ENCODE data around the gene ANHX.

ANHX gene

DNA sequence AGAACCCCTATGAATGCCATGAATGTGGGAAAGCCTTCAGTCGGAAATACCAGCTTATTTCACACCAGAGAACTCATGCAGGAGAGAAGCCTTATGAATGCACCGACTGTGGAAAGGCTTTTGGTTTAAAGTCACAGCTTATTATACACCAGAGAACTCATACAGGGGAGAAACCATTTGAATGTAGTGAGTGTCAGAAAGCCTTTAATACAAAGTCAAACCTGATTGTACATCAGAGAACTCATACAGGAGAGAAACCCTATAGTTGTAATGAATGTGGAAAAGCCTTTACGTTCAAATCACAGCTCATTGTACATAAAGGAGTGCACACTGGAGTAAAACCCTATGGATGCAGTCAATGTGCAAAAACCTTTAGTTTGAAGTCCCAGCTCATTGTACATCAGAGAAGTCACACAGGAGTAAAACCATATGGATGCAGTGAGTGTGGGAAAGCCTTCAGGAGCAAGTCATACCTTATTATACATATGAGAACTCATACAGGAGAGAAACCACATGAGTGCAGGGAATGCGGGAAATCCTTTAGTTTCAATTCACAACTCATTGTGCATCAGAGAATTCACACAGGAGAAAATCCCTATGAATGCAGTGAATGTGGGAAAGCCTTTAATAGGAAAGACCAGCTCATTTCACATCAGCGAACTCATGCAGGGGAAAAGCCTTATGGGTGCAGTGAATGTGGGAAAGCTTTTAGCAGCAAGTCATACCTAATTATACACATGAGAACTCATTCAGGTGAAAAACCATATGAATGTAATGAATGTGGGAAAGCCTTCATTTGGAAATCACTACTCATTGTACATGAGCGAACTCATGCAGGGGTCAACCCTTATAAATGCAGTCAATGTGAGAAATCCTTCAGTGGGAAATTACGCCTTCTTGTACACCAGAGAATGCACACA is 32.1 kb downstream of the ANHX start:
- ATAC-seq, result no peak
- TF ChIP-seq ZNF8 (CRISPR knock-in tag; IDR thresholded peaks at IDR 0.05) (no peak), ZFP30 (CRISPR knock-in tag; IDR thresholded peaks at IDR 0.05) (no peak)

DNA sequence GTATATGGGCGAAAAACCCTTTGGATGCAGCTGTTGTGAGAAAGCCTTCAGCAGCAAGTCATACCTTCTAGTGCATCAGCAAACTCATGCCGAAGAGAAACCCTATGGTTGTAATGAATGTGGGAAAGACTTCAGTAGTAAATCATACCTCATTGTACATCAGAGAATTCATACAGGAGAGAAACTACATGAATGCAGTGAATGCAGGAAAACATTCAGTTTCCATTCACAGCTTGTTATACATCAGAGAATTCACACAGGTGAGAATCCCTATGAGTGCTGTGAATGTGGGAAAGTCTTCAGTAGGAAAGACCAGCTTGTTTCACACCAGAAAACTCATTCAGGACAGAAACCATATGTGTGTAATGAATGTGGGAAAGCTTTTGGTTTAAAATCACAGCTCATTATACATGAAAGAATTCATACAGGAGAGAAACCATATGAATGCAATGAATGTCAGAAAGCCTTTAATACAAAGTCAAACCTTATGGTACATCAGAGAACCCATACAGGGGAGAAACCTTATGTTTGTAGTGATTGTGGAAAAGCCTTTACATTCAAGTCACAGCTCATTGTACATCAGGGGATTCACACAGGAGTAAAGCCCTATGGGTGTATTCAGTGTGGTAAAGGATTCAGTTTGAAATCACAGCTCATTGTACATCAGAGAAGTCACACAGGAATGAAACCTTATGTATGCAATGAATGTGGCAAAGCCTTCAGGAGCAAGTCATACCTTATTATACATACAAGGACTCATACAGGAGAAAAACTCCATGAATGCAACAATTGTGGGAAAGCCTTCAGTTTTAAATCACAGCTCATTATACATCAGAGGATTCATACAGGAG is 33.0 kb downstream of the ANHX start:
- TF ChIP-seq, protein P1, sequence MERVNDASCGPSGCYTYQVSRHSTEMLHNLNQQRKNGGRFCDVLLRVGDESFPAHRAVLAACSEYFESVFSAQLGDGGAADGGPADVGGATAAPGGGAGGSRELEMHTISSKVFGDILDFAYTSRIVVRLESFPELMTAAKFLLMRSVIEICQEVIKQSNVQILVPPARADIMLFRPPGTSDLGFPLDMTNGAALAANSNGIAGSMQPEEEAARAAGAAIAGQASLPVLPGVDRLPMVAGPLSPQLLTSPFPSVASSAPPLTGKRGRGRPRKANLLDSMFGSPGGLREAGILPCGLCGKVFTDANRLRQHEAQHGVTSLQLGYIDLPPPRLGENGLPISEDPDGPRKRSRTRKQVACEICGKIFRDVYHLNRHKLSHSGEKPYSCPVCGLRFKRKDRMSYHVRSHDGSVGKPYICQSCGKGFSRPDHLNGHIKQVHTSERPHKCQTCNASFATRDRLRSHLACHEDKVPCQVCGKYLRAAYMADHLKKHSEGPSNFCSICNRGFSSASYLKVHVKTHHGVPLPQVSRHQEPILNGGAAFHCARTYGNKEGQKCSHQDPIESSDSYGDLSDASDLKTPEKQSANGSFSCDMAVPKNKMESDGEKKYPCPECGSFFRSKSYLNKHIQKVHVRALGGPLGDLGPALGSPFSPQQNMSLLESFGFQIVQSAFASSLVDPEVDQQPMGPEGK (CRISPR knock-in tag; IDR thresholded peaks at IDR 0.05; ENCODE audit: borderline replicate concordance), result no peak
- no peak for TF ChIP-seq BACH2 (CRISPR knock-in tag; IDR thresholded peaks at IDR 0.05; ENCODE audit: borderline replicate concordance)
- no peak for TF ChIP-seq PPARA (CRISPR knock-in tag; IDR thresholded peaks at IDR 0.05; ENCODE audit: borderline replicate concordance)
- no peak for TF ChIP-seq ZC3H10 (CRISPR knock-in tag; IDR thresholded peaks at IDR 0.05)
- TF ChIP-seq ZFP30 (CRISPR knock-in tag; IDR thresholded peaks at IDR 0.05), result no peak
- no peak for TF ChIP-seq TOX (CRISPR knock-in tag; IDR thresholded peaks at IDR 0.05; ENCODE audit: borderline replicate concordance)
- TF ChIP-seq, protein P2, sequence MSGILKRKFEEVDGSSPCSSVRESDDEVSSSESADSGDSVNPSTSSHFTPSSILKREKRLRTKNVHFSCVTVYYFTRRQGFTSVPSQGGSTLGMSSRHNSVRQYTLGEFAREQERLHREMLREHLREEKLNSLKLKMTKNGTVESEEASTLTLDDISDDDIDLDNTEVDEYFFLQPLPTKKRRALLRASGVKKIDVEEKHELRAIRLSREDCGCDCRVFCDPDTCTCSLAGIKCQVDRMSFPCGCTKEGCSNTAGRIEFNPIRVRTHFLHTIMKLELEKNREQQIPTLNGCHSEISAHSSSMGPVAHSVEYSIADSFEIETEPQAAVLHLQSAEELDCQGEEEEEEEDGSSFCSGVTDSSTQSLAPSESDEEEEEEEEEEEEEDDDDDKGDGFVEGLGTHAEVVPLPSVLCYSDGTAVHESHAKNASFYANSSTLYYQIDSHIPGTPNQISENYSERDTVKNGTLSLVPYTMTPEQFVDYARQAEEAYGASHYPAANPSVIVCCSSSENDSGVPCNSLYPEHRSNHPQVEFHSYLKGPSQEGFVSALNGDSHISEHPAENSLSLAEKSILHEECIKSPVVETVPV (CRISPR knock-in tag; IDR thresholded peaks at IDR 0.05), result no peak
- TF ChIP-seq TCF4 (CRISPR knock-in tag; IDR thresholded peaks at IDR 0.05; ENCODE audit: borderline replicate concordance), result no peak
- TF ChIP-seq, protein P3, sequence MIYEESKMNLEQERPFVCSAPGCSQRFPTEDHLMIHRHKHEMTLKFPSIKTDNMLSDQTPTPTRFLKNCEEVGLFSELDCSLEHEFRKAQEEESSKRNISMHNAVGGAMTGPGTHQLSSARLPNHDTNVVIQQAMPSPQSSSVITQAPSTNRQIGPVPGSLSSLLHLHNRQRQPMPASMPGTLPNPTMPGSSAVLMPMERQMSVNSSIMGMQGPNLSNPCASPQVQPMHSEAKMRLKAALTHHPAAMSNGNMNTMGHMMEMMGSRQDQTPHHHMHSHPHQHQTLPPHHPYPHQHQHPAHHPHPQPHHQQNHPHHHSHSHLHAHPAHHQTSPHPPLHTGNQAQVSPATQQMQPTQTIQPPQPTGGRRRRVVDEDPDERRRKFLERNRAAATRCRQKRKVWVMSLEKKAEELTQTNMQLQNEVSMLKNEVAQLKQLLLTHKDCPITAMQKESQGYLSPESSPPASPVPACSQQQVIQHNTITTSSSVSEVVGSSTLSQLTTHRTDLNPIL (CRISPR knock-in tag; IDR thresholded peaks at IDR 0.05; ENCODE audit: low read depth), result no peak
- TF ChIP-seq, protein P4, sequence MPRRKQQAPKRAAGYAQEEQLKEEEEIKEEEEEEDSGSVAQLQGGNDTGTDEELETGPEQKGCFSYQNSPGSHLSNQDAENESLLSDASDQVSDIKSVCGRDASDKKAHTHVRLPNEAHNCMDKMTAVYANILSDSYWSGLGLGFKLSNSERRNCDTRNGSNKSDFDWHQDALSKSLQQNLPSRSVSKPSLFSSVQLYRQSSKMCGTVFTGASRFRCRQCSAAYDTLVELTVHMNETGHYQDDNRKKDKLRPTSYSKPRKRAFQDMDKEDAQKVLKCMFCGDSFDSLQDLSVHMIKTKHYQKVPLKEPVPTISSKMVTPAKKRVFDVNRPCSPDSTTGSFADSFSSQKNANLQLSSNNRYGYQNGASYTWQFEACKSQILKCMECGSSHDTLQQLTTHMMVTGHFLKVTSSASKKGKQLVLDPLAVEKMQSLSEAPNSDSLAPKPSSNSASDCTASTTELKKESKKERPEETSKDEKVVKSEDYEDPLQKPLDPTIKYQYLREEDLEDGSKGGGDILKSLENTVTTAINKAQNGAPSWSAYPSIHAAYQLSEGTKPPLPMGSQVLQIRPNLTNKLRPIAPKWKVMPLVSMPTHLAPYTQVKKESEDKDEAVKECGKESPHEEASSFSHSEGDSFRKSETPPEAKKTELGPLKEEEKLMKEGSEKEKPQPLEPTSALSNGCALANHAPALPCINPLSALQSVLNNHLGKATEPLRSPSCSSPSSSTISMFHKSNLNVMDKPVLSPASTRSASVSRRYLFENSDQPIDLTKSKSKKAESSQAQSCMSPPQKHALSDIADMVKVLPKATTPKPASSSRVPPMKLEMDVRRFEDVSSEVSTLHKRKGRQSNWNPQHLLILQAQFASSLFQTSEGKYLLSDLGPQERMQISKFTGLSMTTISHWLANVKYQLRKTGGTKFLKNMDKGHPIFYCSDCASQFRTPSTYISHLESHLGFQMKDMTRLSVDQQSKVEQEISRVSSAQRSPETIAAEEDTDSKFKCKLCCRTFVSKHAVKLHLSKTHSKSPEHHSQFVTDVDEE (CRISPR knock-in tag; IDR thresholded peaks at IDR 0.05), result no peak
- TF ChIP-seq ESRRG (CRISPR knock-in tag; IDR thresholded peaks at IDR 0.05), result no peak
- no peak for TF ChIP-seq ZNF70 (CRISPR knock-in tag; IDR thresholded peaks at IDR 0.05)
- no peak for TF ChIP-seq ZNF8 (CRISPR knock-in tag; IDR thresholded peaks at IDR 0.05)
- no peak for TF ChIP-seq ARNTL (CRISPR knock-in tag; IDR thresholded peaks at IDR 0.05; ENCODE audit: borderline replicate concordance, low read depth)
- TF ChIP-seq RARB (CRISPR knock-in tag; IDR thresholded peaks at IDR 0.05), result no peak
- ATAC-seq, result no peak

DNA sequence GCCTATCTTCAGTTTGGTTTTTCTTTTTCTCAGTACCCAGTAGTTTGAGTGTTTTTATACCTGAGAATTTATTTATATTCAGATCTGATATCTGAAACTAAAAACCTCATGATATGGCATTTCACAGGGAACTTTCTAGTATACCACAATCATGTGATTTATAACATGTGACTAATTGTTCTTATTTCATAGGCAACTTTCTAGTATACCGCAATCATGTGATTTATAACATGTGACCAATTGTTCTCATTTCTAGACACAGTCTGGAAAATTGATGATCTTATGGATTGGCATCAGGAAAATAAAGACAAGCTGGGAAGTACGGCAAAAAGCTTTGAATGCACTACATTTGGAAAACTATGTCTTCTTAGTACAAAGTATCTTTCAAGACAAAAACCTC is 33.8 kb downstream of the ANHX start:
- no peak for ATAC-seq
- TF ChIP-seq, protein P5, sequence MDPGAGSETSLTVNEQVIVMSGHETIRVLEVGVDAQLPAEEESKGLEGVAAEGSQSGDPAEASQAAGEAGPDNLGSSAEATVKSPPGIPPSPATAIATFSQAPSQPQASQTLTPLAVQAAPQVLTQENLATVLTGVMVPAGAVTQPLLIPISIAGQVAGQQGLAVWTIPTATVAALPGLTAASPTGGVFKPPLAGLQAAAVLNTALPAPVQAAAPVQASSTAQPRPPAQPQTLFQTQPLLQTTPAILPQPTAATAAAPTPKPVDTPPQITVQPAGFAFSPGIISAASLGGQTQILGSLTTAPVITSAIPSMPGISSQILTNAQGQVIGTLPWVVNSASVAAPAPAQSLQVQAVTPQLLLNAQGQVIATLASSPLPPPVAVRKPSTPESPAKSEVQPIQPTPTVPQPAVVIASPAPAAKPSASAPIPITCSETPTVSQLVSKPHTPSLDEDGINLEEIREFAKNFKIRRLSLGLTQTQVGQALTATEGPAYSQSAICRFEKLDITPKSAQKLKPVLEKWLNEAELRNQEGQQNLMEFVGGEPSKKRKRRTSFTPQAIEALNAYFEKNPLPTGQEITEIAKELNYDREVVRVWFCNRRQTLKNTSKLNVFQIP (CRISPR knock-in tag; IDR thresholded peaks at IDR 0.05; ENCODE audit: borderline replicate concordance, low read depth), result no peak
- TF ChIP-seq, protein P3 (CRISPR knock-in tag; IDR thresholded peaks at IDR 0.05; ENCODE audit: low read depth), result no peak
